Measurements from ENCODE around the gene TIE1.

DNA sequence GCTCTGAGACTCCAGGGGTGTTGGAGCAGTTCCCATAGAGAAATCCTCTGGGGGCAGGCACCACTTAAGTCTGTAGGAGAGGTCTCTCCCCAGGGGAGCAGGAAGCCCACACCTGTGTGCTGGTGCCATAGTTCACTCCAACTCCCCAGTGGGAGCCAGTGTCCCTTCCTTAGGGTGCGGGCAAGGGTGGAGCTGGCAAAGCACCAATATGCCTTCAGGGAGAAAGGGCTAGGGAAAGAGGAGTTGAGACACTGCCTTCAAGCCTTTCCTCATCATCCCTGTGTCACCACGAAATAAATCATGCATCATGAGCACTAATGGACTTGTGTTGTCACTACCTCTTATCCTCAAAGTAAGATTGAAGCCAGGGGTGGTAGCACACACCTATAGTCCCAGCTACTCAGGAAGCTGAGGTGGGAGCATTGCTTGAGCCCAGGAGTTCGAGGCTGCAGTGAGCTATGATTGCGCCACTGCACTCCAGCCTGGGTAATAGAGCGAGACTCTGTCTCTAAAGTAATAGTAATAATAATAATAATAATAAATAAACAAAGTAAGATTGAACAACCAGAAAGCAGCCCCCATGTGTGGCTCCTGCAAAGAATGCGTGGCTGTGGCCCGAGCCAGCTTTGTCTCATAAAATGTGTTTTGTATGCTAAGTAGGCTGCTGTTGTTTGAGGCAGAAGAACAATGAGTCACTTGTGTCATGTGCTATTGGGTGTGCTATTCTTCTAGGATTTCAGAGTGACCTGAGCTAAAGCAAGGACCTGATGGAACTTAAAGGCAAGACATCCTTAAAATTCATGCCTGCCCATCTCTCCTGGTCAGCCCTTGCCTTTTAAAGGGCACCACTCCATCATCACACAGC lies 6.7 kb upstream of the TIE1 start:
- no peak for TF ChIP-seq EZH2 (IDR thresholded peaks at IDR 0.05; ENCODE audit: insufficient read depth, poor library complexity, severe bottlenecking)
- TF ChIP-seq EZH2phosphoT487 (IDR thresholded peaks at IDR 0.05; ENCODE audit: insufficient read depth, low read depth): no peak
